Umbilical cord (tissue), 2 donors: ENCODE measurements around the gene TTC19. TPM values are rescaled to one million over a fixed set of nuclear protein-coding genes. Genes with fewer than 3 reads are reported as not detected.

ENCODE experiments used
- DNase-seq: peaks from one replicate; pipeline ENCODE4 v3.0.0-alpha.2; 2015; ENCODE audit warnings: low spot score
- total RNA-seq: library from RNA; depleted of rRNA; stranded (reverse); fragments of >200 nt; gene quantifications from one replicate; pipeline ENCODE4 v1.2.3, GENCODE V29; 2014; ENCODE audit warnings: low replicate concordance; ENCODE audit not compliant: insufficient read depth

TTC19 gene
- 43.8 TPM for total RNA-seq

DNA sequence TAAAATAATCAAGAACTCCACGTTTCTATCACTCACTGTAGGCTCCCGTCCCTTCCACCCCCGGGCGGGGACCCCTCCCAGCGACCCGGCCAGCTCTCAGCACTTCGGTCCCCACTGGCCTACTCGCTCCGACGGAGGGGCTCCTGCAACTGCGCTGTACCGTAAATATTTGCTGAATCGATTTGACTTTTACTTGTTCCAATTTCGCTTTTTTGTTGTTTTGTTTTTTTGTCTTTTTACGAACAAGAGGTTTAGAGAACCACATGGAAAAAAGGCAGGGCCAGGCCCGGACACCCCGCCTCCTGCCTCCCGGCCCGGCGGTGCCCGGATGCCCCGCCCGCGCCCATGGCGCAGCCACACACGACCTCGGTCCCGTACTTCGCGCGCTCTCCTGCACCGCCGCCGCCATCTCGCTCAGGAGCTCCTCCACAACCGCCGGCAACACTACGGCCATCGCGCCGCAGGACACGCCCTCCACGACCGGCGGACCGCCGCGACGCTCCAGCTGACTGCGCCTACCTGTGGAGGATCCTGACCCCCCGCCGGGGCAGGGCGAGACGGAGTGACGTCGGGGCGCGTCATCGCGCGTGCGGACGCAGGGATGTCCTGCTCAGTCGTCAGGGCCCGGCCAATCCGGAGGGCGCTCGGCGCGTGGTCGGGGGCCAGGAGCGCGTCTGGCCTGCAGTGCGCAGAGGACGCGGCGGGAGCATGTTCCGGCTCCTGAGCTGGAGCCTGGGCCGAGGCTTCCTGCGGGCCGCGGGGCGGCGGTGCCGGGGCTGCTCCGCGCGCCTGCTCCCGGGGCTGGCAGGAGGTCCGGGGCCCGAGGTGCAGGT, at the start of gene TTC19, which contains the start of gene ZSWIM7:
Gene TTC19 (plus strand): TSS at position 684 of the 833 bp plus-strand sequence. CDS start 25 bp downstream, at position 709.
Gene ZSWIM7 (minus strand): TSS at position 564 of the 833 bp plus-strand sequence. CDS start 110 bp downstream, at position 454.
- DNase-seq: peak; percentile 96

- no peak for DNase-seq
These were observed 48.1 kb upstream of the TTC19 start for GRCh38 chr17:15951368-15952047.

DNA sequence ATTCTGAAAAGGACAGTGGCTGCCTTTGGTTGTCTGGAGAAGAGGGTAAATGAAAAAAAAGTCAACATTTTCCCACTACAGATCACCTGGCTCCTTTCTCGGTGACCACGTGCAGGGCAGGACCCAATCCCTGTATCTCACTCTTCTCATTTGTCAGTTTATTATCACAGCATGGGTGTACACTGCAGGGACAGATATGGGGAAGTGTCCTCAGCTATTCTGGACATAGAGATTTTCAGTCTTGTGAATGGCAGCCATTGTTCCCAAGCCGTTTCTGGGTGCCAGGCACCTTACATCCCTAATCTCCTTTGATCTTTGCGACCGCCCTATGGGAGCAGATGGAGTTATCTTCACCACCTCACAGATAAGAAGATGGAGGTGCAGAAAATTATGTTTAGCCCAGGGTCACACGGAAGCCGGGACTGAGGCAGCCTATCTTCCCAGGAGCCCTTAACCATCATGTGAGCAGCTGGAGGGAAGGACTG, 47.5 kb upstream of the TTC19 start:
- no peak for DNase-seq

- no peak for DNase-seq
These were observed 46.5 kb upstream of the TTC19 start for GRCh38 chr17:15952916-15953790.

GRCh38 chr17:15954222-15954621, 45.4 kb upstream of the TTC19 start:
- DNase-seq: no peak

DNA sequence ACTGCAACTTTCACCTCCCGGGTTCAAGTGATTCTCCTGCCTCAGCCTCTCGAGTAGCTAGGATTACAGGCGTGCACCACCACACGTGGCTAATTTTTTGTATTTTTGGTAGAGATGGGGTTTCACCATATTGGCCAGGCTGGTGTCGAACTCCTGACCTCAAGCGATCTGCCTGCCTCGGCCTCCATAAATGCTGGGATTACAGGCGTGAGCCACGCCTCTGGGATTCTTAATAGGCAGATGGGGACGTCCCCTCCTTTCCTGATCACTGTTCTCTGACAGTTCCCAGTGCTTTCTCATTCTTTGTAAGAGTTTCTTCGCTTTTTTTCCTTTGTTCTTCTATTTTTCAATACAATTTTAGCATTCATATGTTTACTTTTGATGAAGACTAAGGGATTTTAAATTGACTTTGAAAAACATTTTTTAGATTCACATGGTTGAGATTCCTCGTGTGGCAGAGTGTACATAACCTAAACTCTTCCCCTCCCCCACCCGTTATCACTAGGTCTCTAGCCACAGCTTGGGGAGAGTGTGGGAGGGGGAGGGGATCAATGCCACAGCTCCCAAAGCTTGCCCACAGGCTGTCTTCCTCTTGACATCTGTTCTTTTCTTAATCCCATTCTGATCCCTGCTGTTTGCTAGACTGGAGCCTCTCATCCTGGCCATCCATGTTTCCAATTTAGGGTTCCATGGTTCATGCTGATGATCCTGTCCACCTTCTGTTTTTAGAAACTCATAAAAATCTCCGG, 43.7 kb upstream of the TTC19 start:
- peak; percentile 25 for DNase-seq

DNA sequence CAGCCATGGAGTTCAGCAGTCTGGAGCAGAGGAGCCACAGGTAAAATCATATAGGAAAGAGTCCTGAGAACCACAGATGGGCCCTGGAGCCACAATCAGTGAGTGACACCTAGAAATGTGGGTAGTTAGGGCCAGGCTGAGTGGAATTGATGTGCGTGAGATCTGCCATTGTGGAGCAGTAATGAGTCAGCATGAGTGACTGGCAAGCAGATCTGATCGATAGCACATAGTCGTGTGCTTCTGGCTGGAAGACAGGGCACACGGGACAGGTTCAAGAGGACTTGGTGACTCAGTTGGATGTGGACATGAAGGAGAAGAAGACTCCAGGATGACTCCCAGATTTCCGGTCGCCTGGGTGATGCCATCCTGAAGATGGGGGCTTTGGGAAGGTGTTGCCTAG, 42.4 kb upstream of the TTC19 start:
- DNase-seq: no peak

DNA sequence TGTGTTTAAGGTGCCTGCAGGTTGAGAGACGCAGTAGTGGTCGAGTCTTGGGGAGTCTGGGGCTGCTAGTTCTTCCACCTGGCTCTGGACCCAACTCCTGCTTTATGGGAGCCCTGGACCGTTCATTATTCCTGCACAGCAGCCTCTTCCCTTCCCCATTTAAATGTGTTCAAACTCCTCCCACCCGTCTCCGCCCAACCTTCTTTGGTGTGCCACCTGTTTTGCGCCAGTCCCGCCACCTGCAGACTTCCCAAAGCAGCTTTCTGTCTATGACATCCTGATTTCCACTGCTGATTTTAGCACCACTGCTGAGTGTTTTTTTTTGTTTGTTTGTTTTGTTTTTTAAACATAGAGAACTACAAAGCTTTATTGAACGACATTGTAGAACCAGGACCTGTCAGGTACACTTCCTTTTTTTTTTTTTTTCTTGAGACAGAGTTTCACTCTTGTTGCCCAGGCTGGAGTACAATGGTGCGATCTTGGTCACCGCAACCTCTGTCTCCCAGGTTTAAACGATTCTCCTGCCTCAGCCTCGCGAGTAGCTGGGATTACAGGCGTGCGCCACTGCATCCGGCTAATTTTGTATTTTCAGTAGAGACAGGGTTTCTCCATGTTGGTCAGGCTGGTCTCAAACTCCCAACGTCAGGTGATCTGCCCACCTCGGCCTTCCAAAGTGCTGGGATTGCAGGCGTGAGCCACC, 41.9 kb upstream of the TTC19 start:
- no peak for DNase-seq

GRCh38 chr17:15958484-15958854, 41.2 kb upstream of the TTC19 start:
- DNase-seq: no peak

GRCh38 chr17:15963670-15964110, 35.9 kb upstream of the TTC19 start:
- DNase-seq: no peak

GRCh38 chr17:15965528-15965927, 34.1 kb upstream of the TTC19 start:
- no peak for DNase-seq

DNA sequence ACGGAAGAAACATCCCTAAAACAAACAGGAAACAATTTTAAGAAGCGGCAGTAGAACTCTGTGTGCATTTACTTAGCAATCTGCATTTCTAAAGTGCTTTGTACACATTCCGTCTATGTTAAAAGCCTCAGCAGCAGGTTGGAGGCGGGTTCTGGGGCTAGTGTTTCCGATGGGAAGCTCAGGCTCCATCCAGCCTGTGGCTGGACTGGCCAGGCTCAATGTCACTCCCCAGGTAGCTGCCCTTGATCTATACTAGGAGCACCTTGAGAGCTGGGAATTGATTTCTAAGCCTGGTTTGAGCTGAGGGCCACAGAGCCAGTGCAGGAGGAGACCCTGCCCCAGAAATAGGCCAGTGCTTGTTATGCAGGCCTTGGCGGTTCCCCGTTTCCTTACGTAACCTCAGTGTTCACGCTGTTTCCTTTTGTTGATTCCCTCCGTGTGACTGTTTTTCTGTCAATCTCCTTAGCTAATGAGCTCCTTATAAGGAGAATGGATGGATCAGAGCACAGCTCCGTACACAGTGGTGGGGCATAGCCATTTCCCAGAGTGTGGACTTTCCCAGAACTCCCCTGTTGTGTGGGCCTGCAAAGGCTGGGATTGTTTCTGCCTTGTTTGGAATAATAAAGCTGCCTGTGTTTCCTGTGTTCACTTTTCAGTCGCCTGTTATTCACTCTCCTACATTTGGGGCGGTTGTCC, 33.3 kb upstream of the TTC19 start:
- peak; percentile 23 for DNase-seq

DNA sequence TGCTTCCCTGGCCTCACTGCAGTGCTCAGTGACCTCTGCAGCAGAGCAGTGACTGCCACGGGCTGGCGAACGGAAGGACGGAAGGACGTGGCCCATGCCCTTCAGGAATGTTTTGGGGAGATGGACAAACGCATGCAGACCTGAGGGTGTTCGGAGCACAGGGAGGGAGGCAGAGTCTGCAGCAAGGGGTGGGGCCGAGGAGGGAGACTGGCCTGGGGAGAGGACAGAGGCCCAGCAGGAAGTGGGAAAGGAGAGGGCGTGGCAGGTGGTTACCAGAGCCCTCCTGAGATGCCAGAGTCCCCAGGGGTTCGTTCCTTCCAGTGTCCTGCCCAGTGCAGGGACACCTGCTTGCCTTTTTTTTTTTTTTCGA, 32.8 kb upstream of the TTC19 start:
- no peak for DNase-seq

DNA sequence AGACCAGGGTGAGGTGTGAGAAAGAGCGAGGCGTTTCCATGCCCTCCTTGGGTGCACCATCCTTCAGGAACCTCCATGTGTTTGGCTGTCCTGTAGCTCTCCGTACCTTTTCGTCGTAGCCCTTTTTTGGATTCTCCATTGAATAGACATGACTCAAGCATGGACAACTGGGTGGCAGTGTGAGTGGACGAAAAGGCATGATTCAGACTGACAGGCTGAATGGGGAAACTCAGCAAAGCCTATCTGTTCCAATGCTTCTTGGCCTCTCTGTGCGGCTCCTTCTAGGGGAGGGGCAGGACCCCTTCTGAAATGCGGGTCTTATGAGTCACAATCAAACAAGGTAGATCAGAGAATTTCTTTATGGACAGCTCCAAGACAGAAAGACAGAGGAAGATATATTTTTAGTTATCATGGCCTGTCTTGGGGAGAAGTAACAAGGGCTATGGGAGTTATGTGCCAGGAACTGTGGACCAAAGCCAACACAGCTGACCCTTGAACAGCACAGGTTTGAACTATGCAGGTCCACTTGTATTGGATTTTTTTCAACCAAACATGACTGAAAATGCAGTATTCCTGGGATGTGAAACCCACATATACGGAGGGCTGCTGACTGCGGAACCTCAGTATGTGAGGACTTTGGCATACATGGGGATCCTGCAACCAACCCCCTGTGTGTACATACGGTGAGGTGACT, 31.8 kb upstream of the TTC19 start:
- no peak for DNase-seq

GRCh38 chr17:15969463-15969862, 30.2 kb upstream of the TTC19 start:
- no peak for DNase-seq

GRCh38 chr17:15970500-15970899, 29.1 kb upstream of the TTC19 start:
- no peak for DNase-seq

- DNase-seq: no peak
These were observed 28.4 kb upstream of the TTC19 start for GRCh38 chr17:15971098-15971678.

DNA sequence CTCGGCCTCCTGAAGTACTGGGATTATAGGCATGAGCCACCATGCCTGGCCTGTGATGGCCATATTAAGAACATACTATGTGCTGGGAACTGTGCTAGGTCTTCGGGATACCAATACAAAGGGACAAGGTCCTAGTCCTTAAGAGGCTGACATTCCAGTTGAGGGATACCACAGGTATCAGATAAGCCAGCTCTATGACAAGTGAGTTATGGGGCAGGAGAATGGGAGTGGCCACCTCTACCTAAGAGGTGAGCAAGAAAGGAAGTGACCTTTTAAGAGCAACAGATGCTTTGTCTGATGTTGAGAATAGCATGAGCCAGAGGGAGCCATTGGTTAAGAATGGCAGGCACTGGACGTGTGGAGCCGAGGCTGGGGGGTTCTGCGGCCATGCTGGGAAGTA, 27.7 kb upstream of the TTC19 start:
- no peak for DNase-seq

- no peak for DNase-seq
These were observed 27.1 kb upstream of the TTC19 start for GRCh38 chr17:15972497-15972951.
